IPS-NIHi7 (cell line): ENCODE measurements around the gene UBE2Q1.
A peak's percentile ranks its signal among the peaks of the same experiment; 100 is the strongest.
"Not testable (repeated sequence)": the region's sequence is repeated elsewhere in the genome, so short reads cannot be mapped to it uniquely, and the experiment has no call there.

ENCODE experiments used
- DNase-seq: peaks from one replicate; pipeline ENCODE4 v3.0.0; 2012; ENCODE audit warnings: mixed read lengths; ENCODE audit errors: extremely low spot score

Gene UBE2Q1

DNA sequence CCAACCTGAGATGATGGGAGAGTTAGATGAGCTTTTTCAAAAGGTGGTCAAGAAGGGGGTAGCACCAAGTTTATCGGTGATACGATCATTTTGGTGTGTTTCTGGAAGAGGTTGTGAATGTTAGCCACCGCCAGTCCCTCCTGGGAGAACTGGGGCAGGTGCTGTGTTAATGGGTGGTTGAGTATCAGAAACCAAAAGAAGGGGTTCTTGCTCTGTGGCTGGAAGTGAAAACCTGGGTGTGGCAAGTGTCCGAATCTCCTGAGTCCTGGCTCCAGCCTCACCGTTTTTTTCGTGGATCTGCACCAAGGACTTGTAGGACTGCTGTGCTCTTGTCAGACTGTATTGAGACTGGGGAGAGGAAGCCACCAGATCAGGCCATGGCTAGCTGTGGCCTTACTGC lies 7.8 kb downstream of the UBE2Q1 start:
- DNase-seq = no peak

DNA sequence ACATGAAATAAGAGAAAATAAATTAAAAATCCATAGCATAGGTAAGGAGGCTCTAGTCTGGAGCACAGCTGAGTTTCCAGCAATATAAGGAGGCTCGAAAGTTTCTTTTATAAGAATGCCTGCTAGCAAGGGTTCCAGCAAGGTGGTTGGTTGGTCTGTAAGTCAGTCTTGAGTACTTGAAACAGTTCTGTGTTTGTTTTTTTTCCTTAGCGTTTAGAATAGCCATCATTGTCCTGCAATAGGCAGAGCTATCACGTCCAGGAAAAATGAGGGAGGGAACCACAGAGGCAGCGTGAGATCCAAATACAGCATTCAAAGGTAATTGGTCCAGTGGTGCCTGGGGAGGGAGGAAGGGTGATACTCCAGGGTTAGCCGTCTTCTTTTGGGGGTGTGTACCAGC lies 8.4 kb downstream of the UBE2Q1 start:
- DNase-seq = no peak

DNA sequence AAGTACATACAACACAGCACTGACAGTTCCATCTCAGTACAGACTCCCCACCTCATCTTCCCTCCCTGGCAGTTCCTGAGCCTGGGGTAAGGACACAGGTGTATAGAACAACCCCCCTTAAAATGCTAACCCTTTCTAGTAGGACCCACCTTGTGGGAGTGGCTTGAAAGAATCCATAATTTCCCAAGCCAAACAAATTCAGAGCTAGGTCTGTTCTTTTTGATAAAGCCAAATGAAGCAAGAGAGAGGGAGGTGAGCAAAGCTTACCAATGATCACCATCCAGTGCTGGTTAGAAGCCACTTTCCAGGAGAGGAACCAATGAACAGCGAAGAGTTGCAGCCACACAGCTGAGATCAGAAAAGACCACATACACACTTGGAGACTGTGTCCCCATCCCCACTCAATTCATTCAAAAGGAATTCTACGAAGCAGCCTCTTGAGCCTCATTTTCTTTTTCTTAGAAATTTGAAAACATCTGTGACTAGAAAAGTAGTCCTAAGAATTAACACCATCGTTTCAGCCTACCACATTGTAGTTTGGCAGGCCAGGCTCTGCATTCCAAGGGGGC lies 9.2 kb downstream of the UBE2Q1 start:
- DNase-seq = no peak

DNA sequence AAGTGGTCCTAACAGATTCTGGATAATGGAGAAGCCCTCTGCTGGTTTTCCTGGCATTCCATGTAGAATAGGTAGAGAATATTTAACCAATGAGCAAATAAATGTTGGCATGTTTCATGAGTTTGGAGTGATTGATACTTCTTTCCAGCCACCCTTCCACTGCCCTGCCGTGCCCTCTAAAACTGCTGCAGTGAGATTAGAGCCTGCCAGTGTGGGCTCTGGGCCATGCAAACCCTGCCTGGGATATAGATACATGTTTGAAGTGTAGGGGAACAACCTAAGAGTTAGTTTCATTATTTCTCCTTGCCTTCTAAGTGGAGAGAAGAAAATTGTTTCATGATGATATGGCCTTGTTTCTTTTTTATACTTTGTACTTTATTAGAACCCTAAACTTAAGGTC lies 10.4 kb downstream of the UBE2Q1 start:
- no peak for DNase-seq

DNA sequence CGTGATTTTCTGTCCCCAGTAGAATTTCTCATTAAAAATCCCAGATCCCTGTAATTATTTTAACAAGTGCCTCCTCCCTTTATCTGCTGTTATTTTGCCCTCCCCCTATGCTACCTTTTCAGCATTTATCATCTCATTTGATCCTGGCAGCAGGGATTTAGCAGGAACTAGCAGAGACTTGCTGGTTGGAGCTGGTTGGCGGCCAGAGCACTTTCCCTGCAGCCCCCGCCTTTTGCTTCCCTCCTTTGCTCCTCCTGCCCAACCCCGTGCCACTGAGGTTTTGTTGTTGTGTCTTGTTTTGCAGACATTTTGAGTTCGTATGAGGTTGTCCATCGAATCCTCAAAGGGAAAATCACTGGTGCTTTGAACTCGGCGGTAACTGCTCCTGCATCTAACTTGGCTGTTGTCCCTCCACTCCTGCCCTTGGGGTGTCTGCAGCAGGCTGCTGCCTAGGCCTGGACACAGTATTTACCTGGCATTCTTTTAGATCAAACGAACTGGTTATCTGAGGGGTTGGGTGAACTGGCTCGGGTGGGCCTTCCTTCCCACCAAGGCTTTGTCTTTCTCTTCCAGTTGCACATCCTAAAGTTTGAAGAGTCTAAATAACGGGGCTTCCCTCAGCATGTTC lies 11.2 kb downstream of the UBE2Q1 start:
- no peak for DNase-seq

DNA sequence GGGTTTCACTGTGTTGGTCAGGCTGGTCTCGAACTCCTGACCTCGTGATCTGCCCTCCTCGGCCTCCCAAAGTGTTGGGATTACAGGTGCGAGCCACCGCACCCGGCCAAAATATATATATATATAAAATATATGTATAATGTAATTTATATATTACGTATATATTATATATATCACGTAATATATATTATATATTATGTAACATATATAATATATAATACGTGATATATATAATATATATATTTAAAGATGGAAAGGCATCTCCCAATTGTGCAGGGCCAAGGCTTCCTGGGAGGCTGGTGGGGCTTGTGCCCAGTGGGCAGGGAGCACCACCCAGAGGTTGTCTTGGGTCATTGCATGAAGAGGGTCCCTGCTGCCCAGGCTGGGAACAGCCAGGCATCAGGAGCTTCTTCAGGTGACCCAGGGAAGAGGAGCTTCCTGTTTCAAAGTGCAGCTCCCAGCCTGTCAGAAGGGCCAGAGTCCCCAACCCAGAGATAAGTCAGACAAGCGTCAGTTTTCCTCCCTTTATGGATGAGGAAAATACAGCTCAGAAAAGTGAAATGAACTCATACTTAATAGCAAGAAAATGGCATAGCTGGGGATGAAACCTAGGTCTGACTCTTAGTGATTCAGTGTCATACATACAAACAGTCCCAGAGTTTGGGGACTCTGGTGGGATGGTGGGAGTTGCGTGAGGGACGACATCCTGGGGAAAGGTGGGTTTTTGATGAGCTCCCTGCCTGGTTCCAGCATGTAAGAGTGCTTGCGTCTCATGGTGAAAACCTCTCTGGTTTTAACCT lies 12.0 kb downstream of the UBE2Q1 start:
- peak; percentile 94 for DNase-seq

GRCh38 chr1:154541231-154541630 lies 17.2 kb downstream of the UBE2Q1 start:
- no peak for DNase-seq

- no peak for DNase-seq
These were observed 18.7 kb downstream of the UBE2Q1 start for GRCh38 chr1:154539486-154540483.

DNA sequence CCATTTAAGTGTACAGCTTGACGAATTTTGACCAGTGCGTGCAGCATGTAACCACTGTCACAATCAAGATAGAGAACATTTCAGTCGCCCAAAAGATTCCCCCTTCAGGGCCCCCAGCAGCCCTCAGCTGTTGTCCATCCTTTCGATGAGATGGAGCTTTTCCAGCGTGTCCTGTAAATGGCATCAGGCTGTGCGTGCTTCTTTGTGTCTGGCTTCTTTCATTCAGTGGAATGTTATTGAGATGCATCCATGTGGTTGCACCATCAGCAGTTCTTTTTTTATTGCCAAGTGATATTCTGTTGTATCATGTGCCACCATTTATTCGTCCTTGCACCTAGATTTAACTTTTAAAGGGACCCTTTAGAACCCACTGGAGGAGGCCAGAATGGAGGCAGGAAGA lies 21.9 kb downstream of the UBE2Q1 start:
- DNase-seq = no peak

DNA sequence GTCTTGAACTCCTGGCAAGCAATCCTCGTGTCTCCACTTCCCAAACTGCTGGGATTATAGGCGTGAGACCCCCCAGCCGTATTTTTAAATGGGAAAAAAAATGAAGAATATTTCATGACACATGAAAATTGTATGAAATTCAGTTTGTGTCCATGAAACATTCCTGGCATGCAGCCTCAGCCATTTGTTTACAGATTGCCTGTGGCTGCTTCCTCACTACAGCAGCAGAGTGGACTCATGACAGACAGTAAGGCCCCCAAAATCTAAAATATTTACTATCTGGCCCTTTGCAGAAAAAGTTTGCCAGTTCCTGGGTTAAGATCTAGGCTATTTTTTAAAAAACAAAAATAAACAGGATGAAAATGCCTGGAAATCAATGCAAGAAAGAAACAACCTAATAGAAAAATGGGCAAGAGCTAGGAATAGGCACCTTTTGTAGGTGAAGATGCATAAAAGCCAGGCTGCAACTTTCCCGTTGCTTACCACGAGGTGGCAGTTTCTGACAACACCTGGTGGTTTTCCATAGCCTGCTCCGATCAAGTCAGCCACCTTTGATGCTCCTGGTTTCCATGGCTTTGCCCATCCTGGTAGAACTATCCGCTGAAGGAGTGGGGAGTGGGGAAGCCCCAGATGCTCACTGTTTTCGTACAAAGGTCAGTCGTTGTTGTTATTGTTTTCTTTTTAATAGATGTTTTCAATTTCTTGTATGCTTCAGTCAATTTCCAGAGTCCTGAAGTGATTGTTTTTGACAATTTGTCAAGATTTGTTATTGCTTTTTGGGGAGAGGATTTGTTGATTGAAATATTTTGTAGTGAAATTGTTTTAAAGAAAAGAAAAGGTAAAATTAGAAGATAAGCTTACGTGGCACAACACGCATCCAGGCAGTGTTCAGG lies 24.3 kb downstream of the UBE2Q1 start:
- DNase-seq = peak; percentile 88

DNA sequence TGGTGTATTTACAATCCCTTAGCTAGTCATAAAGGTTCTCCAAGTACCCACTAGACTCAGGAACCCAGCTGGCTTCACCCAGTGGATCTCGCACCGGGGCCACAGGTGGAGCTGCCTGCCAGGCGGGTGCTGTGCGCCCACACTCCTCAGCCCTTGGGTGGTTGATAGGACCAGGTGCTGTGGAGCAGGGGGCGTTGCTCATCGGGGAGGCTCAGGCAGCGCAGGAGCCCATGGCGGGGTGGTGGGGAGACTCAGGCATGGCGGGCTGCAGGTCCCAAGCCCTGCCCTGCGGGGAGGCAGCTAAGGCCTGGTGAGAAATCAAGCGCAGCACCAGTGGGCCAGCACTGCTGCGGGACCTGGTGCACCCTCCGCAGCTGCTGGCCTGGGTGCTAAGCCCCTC lies 26.5 kb downstream of the UBE2Q1 start:
- not testable (repeated sequence) for DNase-seq

- no peak for DNase-seq
These were observed 29.2 kb downstream of the UBE2Q1 start for GRCh38 chr1:154529308-154529707.

- no peak for DNase-seq
These were observed 31.3 kb downstream of the UBE2Q1 start for GRCh38 chr1:154527192-154527591.

DNA sequence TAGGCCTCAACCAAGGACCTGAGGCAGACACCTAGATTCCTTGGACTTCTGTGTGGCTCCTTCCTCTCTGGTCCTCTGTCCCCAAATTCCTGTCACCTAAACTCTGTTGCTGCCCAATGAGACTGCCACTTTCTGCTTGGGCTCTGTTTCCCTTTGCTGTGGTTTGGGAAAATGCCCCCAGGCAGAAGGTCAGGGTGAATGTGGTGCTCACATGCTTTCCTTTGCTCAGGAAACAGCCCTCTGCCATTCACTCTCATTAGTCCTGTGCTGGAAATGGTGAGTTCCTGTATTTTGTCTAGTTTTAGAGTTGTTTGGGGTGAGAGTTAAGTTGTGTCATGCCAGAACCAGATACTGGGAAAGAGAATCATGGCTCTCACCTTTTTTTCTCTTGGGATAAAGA lies 33.6 kb downstream of the UBE2Q1 start:
- no peak for DNase-seq

DNA sequence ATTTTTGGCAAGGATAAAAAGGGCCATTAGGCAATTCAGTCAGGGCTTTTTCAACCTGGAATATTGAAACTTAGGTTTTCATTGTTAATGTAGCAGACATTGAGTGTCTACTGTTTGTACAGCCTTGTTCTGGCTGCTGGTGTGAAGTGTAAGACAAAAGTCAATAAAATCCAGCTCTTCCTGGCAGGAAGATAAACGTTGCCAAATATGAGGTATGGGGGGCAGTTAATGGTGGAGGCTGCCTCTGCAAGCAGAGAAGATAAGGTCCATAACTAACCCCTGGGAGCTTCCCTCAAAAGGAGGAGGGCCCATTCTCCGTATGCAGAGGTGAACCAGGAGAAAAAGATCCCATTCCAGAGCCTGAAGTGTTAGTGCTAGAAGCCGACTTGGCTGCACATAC lies 36.8 kb downstream of the UBE2Q1 start:
- DNase-seq = no peak

DNA sequence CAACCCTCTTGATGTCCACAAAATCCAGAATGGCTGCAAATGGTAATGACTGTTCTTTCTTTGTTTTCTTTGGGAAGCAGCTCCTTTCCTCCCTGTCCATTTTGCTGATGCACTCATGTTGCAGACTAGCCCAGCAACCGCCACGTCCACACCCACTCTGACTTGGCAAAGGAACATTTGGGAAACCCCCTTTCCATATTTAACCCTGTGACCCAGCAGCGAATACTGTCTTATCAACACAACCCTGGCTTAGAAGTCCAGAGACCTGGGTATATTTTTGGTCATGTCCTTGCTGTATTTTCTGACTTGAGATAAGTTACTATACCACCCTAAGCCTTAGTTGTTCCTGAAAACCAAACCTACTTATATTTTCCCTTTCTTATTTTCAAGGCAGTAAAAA lies 38.1 kb downstream of the UBE2Q1 start:
- no peak for DNase-seq

DNA sequence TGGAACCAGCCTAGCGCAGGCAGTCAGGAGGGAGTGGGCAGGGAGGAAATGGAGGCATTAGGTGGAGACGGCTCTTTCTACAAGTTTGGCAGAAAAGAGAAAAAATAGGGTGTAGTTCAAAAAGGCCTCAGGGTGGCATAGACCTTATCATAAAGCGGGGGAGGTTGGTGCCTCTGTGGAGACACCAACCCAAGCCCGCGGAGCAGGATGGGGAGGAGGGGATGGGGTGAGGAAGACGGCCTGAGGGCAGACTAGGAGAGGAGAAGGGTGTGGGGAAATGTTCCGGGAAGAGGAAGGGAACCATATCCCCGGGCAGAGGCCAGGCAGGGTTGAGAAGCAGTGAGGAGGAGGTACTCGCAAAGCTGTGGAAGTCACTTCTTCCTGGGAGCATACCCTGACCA lies 38.9 kb downstream of the UBE2Q1 start:
- DNase-seq = peak; percentile 24

- DNase-seq = no peak
These were observed 40.8 kb downstream of the UBE2Q1 start for GRCh38 chr1:154517661-154518060.

GRCh38 chr1:154514066-154514553 lies 44.4 kb downstream of the UBE2Q1 start:
- DNase-seq = no peak

DNA sequence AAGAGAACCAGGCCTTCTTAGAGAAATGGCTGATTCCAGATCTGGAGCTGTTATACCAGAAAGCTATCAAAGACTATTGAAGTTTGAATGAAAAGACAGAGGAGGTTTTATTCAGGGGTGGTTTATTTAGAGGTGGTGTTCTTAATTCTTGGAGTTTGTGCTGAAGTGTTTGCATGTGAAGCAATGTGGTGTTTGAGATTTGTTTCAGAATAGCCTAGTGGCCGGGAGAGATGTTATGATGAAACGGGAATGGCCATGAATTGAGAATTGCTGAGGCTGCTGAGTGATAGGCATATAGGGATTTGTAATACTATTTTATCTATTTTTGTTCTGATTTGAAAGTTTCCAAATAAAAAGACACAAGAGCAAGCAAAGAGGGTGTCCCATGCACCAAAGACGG lies 45.7 kb downstream of the UBE2Q1 start:
- no peak for DNase-seq

- no peak for DNase-seq
These were observed 54.6 kb downstream of the UBE2Q1 start for GRCh38 chr1:154503898-154504297.
